PFSK-1 (cell line): ENCODE data around the gene JDP2.

ENCODE experiments used
- FOXP2 ChIP-seq: optimal IDR thresholded peaks from 2 replicates; pipeline ENCODE3; 2011; ENCODE audit warnings: borderline replicate concordance, control low read depth, inconsistent platforms; ENCODE audit not compliant: insufficient read depth; ENCODE audit errors: extremely low read length, extremely low read depth
- POLR2AphosphoS5 ChIP-seq: IDR thresholded peaks from 2 replicates; pipeline ENCODE4 v1.6.1; 2012; ENCODE audit warnings: low read depth, mild to moderate bottlenecking, control low read depth, low read length, moderate library complexity
- SIN3A ChIP-seq: IDR thresholded peaks from 2 replicates; pipeline ENCODE4 v1.6.1; 2012; ENCODE audit warnings: mild to moderate bottlenecking, low read length, moderate library complexity, borderline replicate concordance; ENCODE audit not compliant: insufficient read depth
- TAF1 ChIP-seq: IDR thresholded peaks from 2 replicates; pipeline ENCODE4 v1.6.1; 2012; ENCODE audit warnings: low read length, control low read depth, borderline replicate concordance; ENCODE audit not compliant: insufficient read depth
- TF ChIP-seq, protein P1 (sequence below), 2 experiments: IDR thresholded peaks; 2 replicates each; pipeline versions ENCODE4 v1.6.1 to v1.8.0; 2011 to 2012; ENCODE audit warnings: low read depth in 2 of 2, low read length in 2 of 2, control low read depth in 1 of 2, inconsistent platforms in 1 of 2, mild to moderate bottlenecking in 1 of 2, moderate library complexity in 1 of 2; ENCODE audit not compliant: insufficient read depth in 1 of 2

Gene JDP2

DNA sequence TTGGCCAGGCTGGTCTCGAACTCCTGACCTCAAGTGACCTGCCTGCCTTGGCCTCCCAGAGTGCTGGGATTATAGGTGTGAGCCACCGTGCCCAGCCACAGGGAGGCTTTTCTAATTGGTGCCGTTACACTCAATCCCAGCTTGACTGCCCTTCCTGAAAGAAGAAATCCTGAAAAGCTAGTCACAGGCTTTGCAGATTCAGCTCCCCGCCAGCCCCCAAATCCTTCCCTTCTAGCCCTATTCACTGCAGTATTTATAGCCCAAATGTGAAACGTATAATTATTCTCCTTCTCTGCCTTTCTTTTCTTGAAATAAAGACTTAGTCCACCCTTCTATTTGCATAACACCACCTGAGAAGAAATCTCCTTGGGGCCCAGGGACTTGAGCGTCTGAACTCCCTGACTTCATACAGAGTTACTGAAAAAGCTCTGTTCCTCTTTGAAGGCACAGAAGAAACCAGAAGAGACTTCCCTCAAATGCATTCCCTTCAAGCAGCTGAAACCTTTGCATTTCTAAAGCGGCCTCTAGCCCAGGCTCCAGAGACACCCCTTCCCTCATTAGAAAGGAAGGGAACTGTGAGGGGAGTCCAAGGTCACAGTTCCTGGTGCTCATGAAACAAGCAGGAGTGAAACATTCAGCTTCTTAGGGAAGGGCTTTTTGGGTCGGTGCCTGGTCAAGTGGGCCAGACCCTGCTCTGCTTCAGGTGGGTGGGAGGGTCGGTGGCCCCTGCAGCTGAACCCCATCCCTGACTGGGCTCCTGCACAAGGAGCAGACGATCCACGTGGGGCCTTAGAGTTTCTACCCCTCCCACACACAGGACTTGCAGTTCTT, 52.2 kb downstream of the JDP2 start:
- TF ChIP-seq SIN3A = no peak
- TF ChIP-seq POLR2AphosphoS5 = no peak
- TF ChIP-seq, protein P1, sequence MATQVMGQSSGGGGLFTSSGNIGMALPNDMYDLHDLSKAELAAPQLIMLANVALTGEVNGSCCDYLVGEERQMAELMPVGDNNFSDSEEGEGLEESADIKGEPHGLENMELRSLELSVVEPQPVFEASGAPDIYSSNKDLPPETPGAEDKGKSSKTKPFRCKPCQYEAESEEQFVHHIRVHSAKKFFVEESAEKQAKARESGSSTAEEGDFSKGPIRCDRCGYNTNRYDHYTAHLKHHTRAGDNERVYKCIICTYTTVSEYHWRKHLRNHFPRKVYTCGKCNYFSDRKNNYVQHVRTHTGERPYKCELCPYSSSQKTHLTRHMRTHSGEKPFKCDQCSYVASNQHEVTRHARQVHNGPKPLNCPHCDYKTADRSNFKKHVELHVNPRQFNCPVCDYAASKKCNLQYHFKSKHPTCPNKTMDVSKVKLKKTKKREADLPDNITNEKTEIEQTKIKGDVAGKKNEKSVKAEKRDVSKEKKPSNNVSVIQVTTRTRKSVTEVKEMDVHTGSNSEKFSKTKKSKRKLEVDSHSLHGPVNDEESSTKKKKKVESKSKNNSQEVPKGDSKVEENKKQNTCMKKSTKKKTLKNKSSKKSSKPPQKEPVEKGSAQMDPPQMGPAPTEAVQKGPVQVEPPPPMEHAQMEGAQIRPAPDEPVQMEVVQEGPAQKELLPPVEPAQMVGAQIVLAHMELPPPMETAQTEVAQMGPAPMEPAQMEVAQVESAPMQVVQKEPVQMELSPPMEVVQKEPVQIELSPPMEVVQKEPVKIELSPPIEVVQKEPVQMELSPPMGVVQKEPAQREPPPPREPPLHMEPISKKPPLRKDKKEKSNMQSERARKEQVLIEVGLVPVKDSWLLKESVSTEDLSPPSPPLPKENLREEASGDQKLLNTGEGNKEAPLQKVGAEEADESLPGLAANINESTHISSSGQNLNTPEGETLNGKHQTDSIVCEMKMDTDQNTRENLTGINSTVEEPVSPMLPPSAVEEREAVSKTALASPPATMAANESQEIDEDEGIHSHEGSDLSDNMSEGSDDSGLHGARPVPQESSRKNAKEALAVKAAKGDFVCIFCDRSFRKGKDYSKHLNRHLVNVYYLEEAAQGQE (IDR thresholded peaks at IDR 0.05; ENCODE audit: insufficient read depth in 1 of 2, low read depth in 2 of 2, low read length in 2 of 2) = no peak
- no peak for TF ChIP-seq FOXP2
- no peak for TF ChIP-seq TAF1

DNA sequence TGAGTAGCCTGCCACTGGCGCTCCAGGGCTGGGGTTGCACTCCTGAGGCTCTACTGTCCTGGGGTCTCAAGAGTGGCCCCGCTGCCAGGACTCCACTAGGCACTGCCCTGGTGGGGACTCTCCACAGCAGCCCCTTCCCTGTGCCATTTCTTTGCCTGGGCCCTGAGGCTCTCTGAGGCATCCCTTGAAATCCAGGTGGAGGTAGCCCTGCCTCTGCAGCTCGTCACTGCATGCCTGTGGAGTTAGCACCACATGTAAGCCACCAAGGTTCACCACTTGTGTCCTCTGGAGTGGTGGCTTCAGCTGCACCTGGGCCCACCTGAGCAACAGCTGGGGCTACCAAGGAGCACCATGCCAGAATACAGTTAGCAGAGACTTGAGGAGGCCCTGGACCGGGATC, 54.5 kb downstream of the JDP2 start:
- TF ChIP-seq SIN3A = no peak
- TF ChIP-seq FOXP2 = no peak
- no peak for TF ChIP-seq TAF1
- TF ChIP-seq, protein P1 (IDR thresholded peaks at IDR 0.05; ENCODE audit: insufficient read depth in 1 of 2, low read depth in 2 of 2, low read length in 2 of 2) = no peak

DNA sequence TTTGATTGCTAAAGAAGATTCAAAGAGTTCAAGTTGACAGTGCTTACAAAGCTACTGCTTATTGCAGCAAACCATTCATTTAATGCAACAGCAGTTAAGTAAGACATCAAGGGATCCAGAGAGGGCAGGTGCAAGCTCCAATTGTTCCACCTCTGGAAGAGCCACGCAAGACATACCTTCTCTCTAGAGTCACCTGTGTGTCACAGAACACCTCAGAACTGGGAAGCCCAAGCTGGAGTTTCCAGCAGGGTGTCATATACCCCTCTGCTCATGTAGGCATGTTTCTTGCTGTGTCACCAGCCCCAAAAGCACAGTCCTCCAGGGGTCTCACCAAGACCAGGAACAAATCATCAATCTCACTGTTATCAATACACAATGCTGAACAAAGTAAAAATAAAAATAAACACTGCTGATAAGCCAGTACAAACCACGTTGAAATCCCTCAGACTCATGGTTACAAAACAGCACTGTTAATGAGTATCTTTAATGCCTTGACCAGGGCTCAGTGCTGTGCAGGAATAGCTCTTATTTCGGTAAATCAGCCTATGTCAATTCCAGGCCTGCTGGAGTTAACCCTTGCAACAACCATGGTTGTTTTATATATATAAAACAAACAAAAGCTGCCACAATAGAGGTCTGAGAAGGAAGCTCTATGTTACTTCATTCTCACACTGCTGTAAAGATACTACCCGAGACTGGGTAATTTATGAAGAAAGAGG, 57.0 kb downstream of the JDP2 start:
- TF ChIP-seq, protein P1 (IDR thresholded peaks at IDR 0.05; ENCODE audit: insufficient read depth in 1 of 2, low read depth in 2 of 2, low read length in 2 of 2) = no peak
- TF ChIP-seq SIN3A = no peak

DNA sequence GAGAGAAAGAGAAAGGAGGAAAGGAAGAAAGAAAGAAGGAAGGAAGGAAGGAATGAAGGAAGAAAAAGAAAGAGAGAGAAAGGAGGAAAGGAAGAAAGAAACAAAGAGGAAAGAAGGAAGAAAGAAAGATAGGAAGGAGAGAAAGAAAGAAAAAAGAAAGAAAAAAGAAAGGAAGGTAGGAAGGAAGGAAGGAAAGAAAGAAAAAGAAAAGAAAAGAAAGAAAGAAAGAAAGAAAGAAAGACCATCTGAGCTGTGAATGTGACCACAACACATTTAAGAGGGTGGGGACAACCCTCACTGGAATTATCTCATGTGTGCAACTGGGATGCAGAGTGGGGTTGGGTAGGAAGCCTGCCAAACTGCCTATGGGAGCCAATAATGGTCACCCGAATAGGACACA, 58.5 kb downstream of the JDP2 start:
- TF ChIP-seq FOXP2 (no peak), POLR2AphosphoS5 (no peak), SIN3A (no peak), TAF1 (no peak)
- TF ChIP-seq, protein P1 (IDR thresholded peaks at IDR 0.05; ENCODE audit: insufficient read depth in 1 of 2, low read depth in 2 of 2, low read length in 2 of 2) = no peak
